SKM-1 (cell line): ENCODE results near the gene CDK17.
"Not testable (repeated sequence)": the region's sequence is repeated elsewhere in the genome, so short reads cannot be mapped to it uniquely, and the experiment has no call there.

Experiments used
- DNase-seq: peaks from one replicate; lab custom pipeline; 2025; ENCODE audit not compliant: unreplicated experiment; lab: John Stamatoyannopoulos, UW

The CDK17 gene

DNA sequence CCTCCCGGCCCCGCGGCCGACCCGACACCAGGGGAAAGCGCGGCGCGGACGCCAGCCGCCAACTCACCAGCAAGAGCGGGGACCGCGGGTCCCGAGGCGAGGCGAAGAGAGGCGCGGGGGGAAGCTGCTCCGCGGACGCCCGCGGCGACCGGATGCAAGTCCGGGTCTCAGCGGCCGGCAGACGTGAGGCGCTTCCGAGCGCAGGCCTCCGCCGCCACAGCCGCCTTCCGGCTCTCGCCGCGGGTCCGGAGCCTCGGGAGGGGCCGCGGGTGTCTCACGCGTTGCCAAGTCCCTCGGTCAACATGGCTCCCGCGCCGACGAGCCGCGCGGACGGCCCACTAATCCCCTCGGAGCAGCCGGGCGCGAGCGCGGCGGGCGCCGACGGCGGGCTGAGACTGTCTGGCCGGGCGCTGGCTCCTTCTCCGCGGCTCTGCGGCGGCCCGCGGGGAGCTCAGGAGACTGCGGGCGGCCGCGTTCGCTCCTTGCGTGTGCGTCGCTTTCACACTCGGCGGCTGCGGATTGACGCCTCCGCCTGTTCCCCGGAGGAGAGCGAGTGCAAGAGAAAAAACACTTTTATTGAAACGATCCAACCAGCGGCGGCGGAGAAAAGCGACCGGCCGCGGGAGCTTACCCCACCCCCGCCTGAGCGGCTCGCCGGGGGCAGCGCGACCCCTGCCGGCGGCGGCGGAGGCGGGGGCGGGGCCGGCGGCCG is at the start of gene CDK17:
TSS of gene CDK17 (minus strand) at position 521 of the 712 bp plus-strand sequence. CDS start 65,603 bp downstream, outside the sequence.
- DNase-seq: peak; percentile 14

DNA sequence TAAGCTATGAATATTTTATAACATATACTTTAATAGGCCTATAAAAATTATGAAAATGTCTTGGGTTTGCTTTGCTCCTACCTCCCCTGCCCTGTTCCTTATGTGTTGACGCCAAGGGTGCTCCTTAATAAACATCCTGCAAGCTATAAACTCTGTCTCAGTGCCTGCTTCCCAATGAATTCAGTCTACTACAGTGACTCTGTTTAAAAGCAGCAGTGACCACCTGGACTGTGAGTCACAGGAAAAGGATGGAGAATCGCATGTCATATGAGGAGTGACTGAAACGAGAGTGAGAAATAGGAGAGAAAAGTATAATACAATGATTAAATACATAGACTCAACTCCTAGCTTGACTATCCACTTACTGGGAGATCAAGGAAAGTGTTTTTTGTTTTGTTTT is 48.1 kb upstream of the CDK17 start:
- no peak for DNase-seq

DNA sequence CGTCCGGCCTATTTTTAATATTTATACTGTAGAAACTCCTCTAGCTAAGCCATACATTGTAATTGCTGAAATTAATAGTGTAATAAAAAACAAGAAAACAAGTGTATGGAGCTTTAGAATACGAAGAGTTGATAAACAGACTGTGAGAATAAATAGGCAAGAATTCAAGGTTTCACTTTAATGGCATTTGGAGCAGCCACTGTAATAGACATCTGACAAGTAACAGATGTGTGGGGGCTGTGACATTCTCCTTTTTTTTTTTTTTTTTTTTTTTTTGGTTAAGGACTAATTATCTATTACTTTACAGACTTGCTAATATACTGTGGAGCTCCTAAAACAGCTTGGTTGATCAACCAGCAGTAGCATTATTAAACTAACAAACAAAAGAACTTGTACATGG is 47.0 kb upstream of the CDK17 start:
- DNase-seq: no peak

DNA sequence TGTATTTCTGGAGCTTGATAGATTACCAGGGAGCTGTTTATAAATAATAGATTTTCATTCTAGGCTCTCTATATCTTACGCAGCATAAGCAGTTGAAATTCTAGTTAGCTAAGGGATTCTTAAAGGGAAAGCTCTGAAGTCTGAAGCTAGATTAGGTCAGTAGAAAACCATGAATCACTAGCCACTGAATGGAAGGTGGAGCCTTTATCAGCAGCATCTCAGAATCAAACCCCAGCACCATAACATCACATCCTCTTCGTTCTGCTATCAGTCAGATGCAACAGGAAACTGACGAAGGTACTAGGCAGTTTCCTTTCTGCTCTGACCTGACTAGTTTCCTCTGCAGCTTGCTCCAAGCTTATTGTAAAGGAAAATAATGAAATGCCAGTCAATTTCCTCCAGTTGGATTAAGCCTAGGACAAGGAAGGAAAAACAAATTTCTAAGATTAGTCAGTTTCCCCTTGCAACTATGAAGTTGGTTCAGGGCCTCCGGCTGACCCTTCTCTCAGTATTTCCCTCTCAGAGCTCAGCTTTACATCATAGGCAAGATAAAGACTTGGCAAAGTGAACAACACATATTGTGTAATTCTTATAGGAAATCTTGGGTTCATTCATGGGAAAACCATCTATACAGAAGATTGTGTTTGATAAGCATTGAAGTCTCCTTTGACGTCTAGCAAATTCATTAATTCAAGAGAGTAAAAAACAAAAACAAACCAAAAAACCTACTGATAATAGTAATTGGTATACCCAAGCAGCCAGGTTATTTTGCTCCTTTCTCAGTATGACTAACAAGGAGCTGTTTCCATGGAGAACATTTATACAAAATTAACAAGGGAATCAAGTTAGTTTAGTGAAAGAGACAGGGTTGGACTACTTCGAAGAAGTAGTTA is 45.7 kb upstream of the CDK17 start:
- peak; percentile 30 for DNase-seq

DNA sequence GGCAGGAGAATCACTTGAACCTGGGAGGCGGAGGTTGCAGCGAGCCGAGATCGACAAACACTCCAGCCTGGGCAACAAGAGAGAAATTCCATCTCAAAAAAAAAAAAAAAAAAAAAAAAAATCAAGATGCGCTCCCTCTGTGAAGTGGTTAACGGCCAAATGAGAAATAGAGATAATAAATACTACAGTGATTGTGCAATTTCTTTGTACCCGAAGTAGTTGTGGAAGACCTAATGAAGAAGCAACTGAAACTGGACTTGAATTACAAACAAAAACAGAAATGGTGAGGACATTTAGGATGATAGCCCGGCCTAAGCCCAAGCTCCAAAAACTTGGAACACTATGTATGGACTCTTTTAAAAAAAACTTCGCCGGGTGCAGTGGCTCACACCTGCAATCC is 44.2 kb upstream of the CDK17 start:
- no peak for DNase-seq

DNA sequence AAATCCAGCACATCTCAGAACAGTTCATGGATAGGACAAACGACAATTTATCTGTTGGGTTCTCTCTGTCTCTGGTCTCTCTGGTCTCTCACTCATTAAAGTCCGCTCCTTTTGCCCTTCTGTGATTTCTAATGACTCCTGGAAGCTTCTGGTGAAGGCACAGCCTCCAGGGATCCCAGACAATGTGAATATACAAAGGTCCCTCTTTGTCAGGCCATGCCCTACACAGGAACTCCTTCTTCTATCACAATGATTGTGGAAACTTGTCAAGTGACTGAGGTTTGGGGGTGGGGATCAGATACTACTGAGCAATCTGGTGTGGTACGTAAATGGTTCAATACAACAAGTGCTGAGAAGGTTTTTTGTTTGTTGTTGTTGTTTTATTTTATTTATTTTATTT is 42.7 kb upstream of the CDK17 start:
- DNase-seq: no peak

DNA sequence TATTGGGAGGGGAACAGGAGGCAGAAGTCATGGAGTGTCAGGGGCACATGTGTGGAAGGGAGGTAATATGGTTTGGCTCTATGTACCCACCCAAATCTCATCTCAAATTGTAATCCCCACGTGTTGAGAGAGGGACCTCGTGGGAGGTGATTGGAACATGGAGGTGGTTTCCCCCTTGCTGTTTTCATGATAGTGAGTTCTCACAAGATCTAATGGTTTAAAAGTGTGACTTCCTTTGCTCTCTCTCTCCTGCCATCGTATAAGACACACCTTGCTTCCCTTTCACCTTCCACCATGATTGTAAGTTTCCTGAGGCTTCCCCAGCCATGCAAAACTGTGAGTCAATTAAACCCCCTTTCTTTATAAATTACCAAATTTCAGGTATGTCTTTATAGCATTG is 41.6 kb upstream of the CDK17 start:
- no peak for DNase-seq

DNA sequence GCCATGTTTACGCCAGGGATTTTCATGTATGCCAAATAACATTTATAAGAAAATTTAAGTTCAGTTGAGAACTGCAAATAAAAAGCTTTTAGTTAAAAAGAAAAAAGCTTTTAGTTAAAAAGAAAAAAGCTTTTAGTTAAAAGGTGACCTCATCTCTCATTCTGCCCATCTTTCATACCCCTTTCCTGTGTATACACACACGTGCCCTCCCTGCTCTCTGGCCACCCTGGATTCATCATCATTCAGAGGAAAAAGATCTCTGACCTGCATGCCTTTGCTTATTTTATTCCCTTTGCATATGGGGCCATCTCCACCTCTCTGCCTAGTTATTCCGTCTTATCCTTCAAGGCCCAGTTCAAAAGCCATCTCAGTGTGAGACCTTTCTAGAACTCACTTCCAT is 38.1 kb upstream of the CDK17 start:
- no peak for DNase-seq

DNA sequence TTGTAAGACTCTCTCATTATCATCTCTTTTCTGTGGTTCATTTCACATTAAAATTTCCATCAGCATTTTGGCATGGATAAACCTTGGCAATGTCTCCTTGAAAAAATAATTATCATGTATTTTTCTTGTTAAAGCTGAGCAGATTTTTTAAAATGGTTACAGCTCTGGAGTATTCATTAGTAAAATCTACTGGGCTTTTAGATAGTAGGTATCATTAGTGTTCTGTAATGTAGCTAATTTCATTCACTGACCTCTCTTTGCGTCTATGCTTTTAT is 36.9 kb upstream of the CDK17 start:
- no peak for DNase-seq

DNA sequence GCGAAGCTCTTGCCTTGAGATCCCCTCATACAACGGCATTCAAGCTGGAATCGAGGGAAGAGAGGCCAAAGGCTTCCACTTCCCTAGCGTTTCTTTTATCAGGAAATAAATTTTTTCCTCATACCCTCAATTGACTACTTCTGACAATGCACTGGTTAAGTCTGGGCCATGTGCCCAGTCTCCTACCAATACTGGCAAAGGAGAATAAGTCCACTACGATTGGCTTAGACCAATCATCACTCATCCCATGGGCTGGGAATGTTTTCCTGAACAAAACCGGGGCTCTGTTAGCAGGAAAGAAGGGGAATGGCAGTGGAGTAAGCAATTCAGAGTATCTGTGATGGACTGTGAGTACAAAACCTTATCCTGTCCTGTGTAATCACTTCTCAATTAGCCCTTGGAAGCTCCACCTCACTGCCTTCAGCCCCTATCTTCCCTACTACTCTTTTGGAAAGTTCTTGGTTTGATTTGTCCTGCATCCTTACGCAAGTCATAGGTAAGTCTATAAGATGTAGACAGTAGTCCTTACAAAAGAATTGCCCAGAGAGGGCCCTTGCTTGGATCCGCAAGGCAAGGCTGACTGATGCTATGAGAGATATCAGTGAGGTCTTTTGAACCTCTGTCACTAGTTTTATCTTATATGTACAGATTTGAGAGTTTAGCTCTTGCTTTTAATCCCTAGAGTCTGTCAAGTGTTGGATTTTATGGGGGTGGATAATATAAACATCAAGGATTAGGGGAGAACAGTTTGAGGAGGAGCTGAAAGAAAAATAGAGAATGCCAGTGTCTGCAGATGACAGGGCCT is 36.3 kb upstream of the CDK17 start:
- DNase-seq: no peak

DNA sequence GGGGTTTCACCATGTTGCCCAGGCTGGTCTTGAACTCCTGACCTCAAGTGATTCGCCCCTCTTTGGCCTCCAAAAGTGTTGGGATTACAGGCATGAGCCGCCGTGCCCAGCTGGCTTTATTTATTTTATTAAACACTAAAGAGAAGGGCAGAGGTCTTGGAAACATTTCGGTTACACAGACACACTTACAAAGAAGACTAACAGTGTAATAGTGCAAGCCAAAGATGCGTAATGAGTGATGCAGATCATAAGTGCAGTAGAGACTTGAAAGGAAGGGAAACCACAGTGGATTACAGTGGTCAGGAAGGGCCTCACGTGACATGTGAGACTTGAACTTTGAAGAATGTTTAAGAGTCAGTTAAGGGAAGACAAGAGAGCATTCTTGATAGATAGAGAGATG is 33.9 kb upstream of the CDK17 start:
- peak; percentile 10 for DNase-seq

DNA sequence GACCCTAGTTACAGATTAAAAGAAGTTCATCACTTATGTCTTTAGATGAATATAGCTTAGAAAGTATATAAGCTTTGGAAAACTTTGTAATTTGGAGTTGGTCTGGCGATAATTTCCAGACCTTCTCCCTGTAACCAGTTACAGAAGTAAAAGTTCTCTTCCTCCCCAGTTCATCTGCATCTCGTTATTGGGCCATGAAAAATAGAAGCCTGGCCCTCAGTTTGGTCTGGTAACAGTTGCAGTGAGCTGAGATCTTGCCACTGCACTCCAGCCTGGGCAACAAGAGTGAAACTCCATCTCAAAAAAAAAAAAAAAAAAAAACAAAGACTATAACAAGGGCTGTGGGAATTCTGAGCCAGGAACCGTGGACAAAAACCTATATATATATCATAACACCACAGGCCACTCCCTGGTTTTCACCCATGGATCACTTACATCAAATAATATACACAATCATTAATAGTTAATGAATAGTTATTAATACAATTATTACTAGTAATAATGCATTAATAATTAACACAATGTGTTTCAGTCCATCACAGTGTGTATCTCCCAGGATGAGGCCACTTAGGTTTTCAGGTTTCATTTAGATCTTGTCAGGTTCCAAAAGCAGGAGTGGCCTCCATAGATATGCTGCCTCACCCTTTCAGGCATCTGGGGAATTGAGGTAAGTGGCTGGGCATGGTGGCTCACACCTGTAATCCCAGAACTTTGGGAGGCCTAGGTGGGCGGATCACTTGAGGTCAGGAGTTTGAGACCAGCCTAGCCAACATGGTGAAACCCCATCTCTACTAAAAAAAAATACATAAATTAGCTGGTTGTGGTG is 32.5 kb upstream of the CDK17 start:
- DNase-seq: not testable (repeated sequence)

DNA sequence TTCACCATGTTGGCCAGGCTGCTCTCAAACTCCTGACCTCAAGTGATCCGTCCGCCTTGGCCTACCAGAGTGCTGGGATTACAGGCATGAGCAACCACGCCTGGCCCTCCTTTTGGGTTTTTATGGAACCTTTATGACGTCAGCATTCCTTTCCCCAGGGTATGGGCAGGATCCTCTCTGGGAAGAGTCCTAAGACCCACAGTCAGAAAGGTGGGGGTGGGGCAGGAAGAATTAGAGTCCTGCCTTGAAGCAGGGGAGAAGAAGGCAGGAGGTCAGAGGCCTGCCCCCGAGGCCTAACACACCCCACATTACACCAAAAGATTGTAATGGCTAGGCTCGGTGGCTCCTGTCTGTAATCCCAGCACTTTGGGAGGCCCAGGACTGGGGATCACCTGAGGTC is 30.8 kb upstream of the CDK17 start:
- no peak for DNase-seq

DNA sequence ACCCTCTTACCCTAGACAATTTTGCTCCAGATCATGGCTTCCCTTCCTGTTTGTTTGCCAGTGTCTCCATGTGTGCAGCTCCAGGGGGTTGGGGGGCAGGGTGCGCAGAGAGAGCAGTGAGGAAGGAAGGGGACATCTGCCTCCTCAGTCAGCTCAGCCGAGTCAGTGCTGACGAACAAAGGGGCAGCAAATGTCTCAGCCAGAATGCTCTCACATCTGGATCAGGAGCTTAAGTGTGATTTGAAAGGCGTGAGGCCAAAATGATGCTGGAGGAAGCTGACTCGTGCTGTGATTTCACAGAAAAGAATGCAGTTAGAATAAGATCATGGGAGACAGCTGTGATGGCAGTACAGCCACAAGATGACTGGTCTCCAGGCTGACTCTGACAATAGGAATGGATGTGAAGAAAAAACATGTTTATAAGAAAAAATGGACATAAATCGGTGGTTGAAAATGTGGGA is 27.1 kb upstream of the CDK17 start:
- no peak for DNase-seq

DNA sequence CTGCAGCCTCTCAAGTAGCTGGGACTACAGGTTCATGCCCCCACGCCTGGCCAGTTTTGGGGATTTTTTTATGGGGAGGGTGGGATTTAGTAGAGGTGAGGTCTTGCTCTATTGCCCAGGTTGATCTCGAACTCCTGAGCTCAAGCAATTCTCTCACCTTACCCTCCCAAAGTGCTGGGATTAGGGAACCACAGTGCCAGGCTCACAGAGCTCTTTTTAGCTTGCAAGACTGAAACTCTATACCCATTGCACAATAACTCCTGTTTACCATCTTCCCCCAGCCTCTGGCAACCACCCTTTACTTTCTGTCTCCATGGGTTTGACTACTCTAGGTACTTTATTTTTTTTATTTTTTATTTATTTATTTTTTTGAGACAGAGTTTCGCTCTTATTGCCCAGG is 25.7 kb upstream of the CDK17 start:
- no peak for DNase-seq

DNA sequence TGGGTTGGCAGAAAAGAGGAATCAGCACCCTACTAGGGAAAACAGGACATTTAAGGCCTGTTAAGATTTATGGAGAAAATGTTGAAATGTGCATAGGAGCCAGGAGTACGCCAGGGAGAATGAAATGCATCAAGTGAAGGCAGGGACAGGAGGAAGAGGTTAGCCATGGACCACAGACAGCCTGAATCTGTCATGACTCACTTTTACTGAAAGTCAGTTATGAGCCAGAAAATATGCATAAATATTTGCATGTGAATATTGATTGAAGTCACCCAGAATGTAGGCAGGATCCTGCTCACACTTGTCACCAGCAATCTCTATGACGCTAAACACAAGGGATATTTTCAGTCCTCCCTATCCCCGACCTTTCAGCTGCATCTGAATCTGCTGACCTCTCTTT is 25.1 kb upstream of the CDK17 start:
- DNase-seq: no peak

DNA sequence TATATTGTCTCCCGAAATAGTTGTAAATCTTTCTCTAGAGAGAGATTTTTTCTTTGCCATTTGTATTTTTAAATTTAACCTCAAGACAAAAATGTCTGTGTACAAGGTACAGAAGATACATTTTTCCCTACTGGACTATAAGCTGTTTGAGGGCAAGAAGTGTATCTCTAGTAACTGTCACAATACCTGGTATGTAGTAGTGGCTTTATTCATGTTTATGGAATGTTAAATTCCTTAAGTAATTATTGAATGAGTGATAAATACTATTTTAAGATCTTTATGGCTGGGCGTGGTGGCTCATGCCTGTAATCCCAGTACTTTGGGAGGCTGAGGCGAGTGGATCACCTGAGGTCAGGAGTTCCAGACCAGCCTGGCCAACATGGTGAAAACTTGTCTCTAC is 24.4 kb upstream of the CDK17 start:
- DNase-seq: no peak

DNA sequence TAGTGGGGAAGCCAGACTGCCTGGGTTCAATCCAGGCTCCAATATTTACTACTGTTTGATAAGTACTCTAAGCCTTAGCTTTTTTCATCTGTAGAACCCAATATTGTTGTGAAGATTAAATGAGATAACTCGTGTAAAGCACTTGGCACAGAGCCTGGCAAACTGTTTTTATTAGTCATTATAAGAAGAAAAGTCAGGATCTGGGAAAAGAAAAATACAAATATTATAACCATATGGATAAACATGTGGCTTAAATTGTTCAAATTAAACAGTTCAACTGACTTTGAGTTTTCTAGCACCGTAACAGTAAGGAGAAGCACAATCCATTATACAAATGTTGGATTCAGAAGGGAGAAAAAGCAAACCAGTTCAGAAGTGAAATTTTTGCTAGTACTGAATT is 22.0 kb upstream of the CDK17 start:
- DNase-seq: no peak

DNA sequence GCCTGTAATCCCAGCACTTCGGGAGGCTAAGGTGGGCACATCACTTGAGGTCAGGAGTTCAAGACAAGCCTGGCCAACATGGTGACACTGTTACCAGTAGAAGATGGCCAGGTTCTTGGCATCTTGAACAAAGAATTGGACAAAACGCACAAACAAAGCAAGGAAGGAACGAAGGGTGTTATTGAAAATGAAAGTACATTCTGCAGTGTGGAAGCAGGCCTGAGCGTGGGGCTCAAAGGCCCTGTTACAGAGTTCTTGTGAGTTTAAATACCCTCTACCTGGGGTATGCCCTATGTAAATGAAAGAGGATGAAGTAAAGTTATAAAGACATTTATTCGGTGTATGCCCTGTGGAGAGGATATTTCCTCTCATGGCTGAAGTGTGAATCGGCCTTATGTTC is 20.8 kb upstream of the CDK17 start:
- DNase-seq: no peak

DNA sequence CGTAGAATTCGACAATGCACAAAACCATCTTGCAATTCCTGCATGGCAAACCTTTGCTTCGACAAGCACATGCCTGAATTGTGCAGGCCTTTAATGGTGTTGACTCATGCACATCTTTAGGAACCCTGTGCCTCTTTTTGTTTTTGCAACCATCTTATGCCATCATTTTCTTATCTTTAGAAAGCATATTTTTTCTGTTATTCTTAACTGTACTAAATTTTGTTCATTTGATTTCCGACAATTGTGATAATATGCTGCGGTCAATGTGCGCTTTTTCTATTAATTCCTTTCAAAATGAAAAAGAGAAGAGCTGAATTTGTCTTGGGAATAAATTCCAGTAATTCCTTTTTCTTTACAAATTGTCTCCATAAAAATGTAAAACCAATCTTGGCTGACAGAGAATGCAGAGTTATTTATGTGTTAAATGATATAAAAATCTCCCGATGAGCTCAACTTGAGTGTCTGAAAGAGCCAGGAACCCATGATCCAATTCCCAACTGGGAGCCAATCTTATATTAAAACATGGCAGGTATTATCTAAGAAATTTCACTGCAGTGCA is 20.1 kb upstream of the CDK17 start:
- no peak for DNase-seq
